Lower leg skin (tissue), 3 donors: ENCODE results near the gene KIF13A.

Source experiments
- POLR2A ChIP-seq, 2 donors: fragments of 450-650 bp; IDR thresholded peaks; one replicate each; pipeline ENCODE4 v1.6.1; 2016 to 2017; ENCODE audit warnings: antibody characterized with exemption in 2 of 2, mild to moderate bottlenecking in 1 of 2, moderate library complexity in 1 of 2
- TF ChIP-seq, protein P1 (sequence below), 3 donors: fragments of 450-650 bp; IDR thresholded peaks; one replicate each; pipeline ENCODE4 v1.5.1; 2016; ENCODE audit warnings: antibody characterized with exemption in 3 of 3, mild to moderate bottlenecking in 3 of 3, moderate library complexity in 2 of 3

DNA sequence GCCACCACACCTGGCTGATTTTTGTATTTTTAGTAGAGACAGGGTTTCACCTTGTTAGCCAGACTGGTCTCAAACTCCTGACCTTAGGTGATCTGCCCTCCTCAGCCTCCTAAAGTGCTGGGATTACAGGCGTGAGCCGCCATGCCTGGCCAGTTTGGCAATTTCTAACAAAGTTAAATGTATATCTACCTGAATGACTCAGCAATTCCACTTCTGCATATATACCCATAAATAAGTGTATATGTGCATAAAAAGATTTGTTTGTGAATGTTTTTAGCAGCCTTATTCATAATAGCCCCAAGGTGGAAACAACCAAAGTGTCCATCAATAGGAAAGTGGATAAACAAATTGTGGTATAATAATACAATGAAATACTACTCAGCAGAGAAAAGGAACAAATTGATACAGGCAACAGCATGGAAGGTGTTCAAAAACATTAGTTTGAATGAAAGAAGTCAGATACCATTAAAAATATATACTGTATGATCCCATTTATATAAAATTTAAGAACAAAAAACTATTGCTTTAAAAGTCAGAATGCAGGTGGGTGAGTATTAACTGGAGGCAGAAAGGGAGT lies 44.3 kb upstream of the KIF13A start:
- TF ChIP-seq, protein P1, sequence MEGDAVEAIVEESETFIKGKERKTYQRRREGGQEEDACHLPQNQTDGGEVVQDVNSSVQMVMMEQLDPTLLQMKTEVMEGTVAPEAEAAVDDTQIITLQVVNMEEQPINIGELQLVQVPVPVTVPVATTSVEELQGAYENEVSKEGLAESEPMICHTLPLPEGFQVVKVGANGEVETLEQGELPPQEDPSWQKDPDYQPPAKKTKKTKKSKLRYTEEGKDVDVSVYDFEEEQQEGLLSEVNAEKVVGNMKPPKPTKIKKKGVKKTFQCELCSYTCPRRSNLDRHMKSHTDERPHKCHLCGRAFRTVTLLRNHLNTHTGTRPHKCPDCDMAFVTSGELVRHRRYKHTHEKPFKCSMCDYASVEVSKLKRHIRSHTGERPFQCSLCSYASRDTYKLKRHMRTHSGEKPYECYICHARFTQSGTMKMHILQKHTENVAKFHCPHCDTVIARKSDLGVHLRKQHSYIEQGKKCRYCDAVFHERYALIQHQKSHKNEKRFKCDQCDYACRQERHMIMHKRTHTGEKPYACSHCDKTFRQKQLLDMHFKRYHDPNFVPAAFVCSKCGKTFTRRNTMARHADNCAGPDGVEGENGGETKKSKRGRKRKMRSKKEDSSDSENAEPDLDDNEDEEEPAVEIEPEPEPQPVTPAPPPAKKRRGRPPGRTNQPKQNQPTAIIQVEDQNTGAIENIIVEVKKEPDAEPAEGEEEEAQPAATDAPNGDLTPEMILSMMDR (IDR thresholded peaks at IDR 0.05): no peak
- TF ChIP-seq POLR2A (IDR thresholded peaks at IDR 0.05): no peak
